ENCODE data around the gene FOS. TPM values are rescaled to one million over a fixed set of nuclear protein-coding genes. Genes with fewer than 3 reads are reported as not detected.
"Not testable (repeated sequence)": the region's sequence is repeated elsewhere in the genome, so short reads cannot be mapped to it uniquely, and the experiment has no call there.

FOS gene
- total RNA-seq, 3 donors from 2014 or later = 163 to 292 (median 243) TPM

- intact Hi-C loops (cut with DNase I, micrococcal nuclease) = no loop called here
- H3K36me3 ChIP-seq (ENCODE audit: low read depth) = no peaks in the 10 kb centered on the region
- peaks cover 15% of the 10 kb centered on the region for H3K4me1 ChIP-seq (ENCODE audit: low read depth)
- no peak overlapping the region for H3K4me3 ChIP-seq
- DNase-seq (no peak), ATAC-seq (no peak)
- H3K9me3 ChIP-seq = no peaks in the 10 kb centered on the region
- no peak for TF ChIP-seq CTCF (IDR thresholded peaks at IDR 0.05)
Measured at GRCh38 chr14:75232597-75232996, 46.0 kb upstream of the FOS start.

- Histone ChIP-seq H3K36me3 (ENCODE audit: low read depth) (no peaks in the 10 kb centered on the region), H3K4me1 (ENCODE audit: low read depth) (peaks cover 15% of the 10 kb centered on the region), H3K9me3 (no peaks in the 10 kb centered on the region), H3K4me3 (no peak overlapping the region)
- intact Hi-C loops (cut with DNase I, micrococcal nuclease) = no loop called here
- DNase-seq (no peak), ATAC-seq (no peak)
- TF ChIP-seq CTCF (IDR thresholded peaks at IDR 0.05) = no peak
Measured at GRCh38 chr14:75234173-75235115, 44.2 kb upstream of the FOS start.

GRCh38 chr14:75235198-75235597, 43.4 kb upstream of the FOS start:
- intact Hi-C loops (cut with DNase I, micrococcal nuclease); H3K4me3 ChIP-seq; DNase-seq; H3K9me3 ChIP-seq; ATAC-seq; H3K4me1 ChIP-seq (ENCODE audit: low read depth); H3K36me3 ChIP-seq (ENCODE audit: low read depth): not testable (repeated sequence)

GRCh38 chr14:75236467-75236866, 42.2 kb upstream of the FOS start:
- DNase-seq = no peak
- intact Hi-C loops (cut with DNase I, micrococcal nuclease) = no loop called here
- no peak for TF ChIP-seq CTCF (IDR thresholded peaks at IDR 0.05)
- no peak overlapping the region for H3K4me3 ChIP-seq
- H3K36me3 ChIP-seq (ENCODE audit: low read depth) = no peaks in the 10 kb centered on the region
- no peak for ATAC-seq
- no peaks in the 10 kb centered on the region for H3K9me3 ChIP-seq
- no peaks in the 10 kb centered on the region for H3K4me1 ChIP-seq (ENCODE audit: low read depth)

- TF ChIP-seq CTCF (IDR thresholded peaks at IDR 0.05) = no peak
- intact Hi-C loops (cut with DNase I, micrococcal nuclease) = no loop called here
- Histone ChIP-seq H3K4me1 (ENCODE audit: low read depth) (no peaks in the 10 kb centered on the region), H3K36me3 (ENCODE audit: low read depth) (no peaks in the 10 kb centered on the region), H3K4me3 (no peak overlapping the region), H3K9me3 (no peaks in the 10 kb centered on the region)
- ATAC-seq (peak; percentile 17), DNase-seq (no peak)
Measured at GRCh38 chr14:75236901-75237419, 41.7 kb upstream of the FOS start.

- Histone ChIP-seq H3K36me3 (ENCODE audit: low read depth) (no peaks in the 10 kb centered on the region), H3K4me3 (no peak overlapping the region), H3K4me1 (ENCODE audit: low read depth) (no peaks in the 10 kb centered on the region), H3K9me3 (no peaks in the 10 kb centered on the region)
- DNase-seq = no peak
- TF ChIP-seq CTCF (IDR thresholded peaks at IDR 0.05) = no peak
- ATAC-seq = no peak
- intact Hi-C loops (cut with DNase I, micrococcal nuclease) = no loop called here
Measured at GRCh38 chr14:75238756-75239455, 39.7 kb upstream of the FOS start.
